Measurements from ENCODE around the gene OVCA2. TPM values are rescaled to one million over a fixed set of nuclear protein-coding genes. Genes with fewer than 3 reads are reported as not detected.

The OVCA2 gene
- total RNA-seq = 78.6 and 86.5 TPM in 2 replicates

DNA sequence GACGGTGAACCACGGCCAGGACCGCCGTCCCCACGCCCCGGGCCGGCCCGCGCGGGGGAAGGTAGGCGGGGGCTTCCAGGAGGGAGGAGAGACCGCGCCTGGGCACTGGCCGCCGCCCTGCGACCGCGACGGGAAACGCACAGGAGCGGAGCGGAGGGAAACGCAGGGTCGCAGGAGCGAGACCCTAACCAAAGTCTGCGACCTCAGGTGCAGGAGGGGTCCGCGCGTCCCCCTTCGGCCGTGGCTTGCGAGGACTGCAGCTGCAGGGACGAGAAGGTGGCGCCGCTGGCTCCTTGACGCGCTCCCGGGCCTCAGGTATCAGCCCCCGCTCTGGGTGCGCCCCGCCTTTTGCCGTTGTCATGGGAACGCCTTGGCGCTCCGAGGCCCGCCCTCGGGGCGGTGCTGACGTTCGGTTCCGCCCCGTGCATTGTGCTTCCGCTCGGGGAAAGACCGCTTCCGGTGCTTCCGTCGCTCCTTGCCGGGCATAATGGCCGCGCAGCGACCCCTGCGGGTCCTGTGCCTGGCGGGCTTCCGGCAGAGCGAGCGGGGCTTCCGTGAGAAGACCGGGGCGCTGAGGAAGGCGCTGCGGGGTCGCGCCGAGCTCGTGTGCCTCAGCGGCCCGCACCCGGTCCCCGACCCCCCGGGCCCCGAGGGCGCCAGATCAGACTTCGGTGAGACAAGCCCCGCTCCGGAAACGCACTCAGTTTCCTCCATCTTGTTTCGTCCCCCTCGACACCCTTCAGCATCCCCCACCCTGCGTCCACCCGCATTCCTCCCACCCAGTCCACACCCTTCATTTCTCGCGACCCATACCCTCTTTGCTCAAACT lies at the start of gene OVCA2:
TSS of gene OVCA2 (plus strand) at position 462 of the 829 bp plus-strand sequence. CDS start at position 488, 26 bp downstream.

DNA sequence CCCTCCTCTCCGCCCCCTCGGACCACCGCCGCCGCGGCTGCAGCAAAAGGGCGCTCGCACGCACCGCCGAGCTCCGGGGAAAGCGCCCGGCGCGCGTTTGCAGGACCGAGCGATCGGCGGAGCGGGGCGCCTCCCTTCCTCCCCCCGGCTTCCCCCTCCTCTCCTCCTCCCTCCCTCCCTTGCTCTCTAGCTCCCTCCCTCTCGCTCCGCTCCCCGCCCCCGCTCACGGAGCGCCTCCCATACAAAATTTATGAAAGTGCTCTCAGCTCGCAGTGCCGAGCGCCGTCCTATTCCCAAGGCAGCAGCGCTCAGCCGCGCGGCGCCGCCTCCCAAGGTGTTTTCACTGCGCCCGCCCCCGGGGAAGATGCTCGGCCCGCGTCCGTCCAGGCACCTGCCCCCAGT lies 16.6 kb upstream of the OVCA2 start, which contains the start of gene RTN4RL1:
TSS of gene RTN4RL1 (minus strand) at position 115 of the 402 bp plus-strand sequence. CDS start 469 bp downstream, outside the sequence.

DNA sequence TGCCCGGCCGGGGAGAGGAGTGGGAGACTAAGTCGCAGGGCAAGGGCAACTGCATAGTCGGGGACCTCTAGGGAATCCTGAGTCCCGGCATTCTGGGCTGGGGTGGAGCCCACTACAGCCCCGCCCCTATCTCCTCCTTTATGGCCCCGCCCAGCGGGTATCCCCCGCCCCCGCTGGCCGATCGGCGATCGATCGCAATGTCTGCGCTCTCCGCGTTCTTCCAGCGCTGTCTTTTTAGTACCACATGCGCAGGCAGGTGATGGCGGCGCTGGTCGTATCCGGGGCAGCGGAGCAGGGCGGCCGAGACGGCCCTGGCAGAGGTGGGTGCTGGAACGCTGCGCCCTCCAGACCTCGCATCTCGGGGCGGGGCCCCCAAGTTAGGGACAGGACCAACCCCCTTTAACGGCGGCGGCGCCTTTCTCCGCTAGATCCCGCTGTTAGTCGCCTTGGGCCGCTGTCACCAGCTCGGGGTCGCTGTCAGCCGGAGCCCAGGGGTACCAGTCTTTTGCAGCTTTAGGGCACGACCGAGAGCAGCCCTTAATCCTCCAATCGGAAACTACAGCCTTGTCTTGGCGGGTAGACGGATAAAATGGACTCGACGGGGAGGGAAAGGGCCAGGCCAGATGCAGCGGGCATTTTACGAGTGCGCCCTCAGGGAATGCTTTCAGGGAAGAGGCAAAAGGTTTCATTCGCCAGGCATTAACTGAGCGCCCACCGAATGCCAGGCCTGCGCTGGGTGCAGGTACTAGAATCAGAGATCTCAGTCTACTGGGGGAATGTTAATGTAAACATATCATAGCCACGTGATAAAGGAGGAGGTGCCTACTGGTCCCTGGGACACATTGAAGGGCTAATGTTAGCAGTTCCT lies 11.7 kb upstream of the OVCA2 start, which contains the start of gene DPH1:
TSS of gene DPH1 (plus strand) at position 243 of the 868 bp plus-strand sequence. CDS start at position 260, 17 bp downstream.

DNA sequence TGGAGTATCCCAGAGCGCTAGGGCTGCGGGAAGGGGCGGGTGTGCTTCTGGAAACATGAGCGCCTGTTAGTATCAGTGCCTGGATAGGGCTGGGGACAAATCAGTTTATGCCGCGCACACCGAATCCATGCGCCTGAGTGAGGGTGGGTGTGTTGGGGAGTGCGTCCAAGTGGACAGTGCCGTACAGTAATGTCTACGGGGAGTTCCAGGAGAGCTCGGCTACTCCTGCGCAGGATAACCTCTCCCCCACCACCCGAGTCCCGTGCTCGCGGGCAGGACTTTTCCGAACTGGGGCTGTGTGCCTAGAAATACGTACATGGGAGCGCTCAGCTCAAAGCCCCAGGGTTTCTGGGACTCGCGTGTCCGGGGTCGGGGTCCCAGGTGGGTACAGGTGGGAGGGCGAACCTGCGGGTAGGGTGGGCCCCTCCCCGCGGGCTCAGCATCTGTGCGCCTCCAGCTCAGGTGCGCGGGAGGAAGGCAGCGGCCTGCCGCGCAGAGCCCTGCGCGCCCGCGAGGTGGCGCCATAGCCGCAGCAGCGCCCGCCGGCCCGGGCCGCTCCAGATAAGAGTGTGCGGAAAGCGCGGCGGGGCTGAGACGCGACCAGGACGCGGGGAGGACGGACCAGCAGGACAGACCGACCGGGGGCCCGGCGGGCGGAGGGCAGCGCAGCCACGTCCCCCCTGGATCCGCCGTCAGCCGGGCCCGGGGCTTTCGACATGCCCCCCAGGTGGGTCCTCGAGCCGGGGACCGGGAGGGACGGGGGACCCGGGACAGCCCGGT lies 12.9 kb downstream of the OVCA2 start, which contains the start of gene HIC1:
TSS of gene HIC1 (plus strand) at position 592 of the 780 bp plus-strand sequence. CDS start 1,588 bp downstream, outside the sequence.

Other genes with a start within 250 kb of the OVCA2 start
- 7.0 and 9.4 TPM in 2 replicates for gene SMYD4, start 212.1 kb upstream of the OVCA2 start, total RNA-seq
- gene RPA1, start 212.0 kb upstream of the OVCA2 start, total RNA-seq = 11.3 and 17.1 TPM in 2 replicates
- 0.43 and 0.48 TPM in 2 replicates for gene RTN4RL1, start 16.7 kb upstream of the OVCA2 start, total RNA-seq
- gene DPH1, start 11.9 kb upstream of the OVCA2 start, total RNA-seq = 20.5 and 30.7 TPM in 2 replicates
- 3.0 and 3.6 TPM in 2 replicates for gene HIC1, start 13.1 kb downstream of the OVCA2 start, total RNA-seq

All from tracheal epithelial cell (primary cell).